ENCODE results near the gene ARMC6.

ARMC6 gene

DNA sequence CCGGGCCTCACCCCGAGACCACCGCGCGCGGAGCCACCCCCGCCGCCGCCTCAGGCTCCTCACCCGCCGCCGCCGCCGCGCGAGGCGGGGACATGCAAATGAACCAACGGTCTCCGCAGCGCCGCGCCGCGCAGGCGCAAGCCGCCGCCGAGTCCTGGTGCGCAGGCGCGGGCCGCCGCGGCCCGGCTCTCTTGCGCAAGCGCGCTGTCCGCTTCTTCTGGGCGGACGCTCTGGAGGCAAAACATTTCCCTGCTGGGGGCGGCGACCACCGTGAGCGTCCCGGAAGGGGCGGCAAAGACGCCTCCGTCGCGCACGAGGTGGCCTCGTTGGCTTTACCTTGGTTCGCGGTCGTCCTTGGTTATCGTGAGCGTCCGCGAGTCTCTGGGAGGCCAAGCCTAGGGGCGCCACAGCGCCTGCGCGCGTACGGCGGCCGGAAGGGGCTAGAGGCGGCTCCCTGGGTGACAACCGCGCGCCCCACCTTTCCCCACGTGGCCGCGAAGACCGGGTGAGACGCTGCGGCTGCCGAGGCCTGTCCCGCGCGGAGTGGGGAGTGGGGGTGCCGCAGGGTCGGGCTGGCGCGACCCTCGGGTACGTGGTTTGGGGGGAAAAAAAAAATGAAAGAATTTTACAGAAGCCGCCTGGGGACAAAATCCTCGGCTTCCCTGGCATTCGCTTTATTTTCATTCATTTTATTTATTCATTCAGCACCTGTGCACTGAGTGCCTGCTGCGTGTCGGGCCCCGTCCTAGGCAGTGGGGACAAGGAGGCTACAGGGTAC lies at the start of gene ARMC6, which contains the start of gene SUGP2:
ARMC6 (plus strand) TSS at position 178 of the 778 bp plus-strand sequence. CDS start 607 bp downstream, outside the sequence.
SUGP2 (minus strand) TSS at position 92 of the 778 bp plus-strand sequence. CDS start 2,446 bp downstream, outside the sequence.
- peak; percentile 96 for DNase-seq (ENCODE audit: low spot score)

DNA sequence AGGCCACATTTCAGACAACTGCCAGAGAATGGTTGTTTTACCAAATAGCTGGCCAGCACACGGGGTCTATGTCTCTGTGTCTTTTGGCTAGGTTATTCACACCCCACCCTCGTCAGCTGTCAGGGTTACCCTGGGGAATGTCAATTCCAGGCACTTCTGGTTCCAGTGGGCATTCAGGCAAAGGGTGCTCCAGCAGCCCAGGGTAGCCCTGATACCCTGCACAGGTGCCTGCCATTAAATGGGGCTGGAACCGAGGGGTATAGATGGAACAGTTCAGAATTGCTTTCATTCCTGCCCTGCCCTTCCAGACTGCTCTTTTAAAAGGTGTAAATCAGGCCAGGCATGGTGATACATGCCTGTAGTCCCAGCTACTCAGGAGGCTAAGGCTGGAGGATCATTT lies 49.2 kb upstream of the ARMC6 start:
- no peak for DNase-seq (ENCODE audit: low spot score)

DNA sequence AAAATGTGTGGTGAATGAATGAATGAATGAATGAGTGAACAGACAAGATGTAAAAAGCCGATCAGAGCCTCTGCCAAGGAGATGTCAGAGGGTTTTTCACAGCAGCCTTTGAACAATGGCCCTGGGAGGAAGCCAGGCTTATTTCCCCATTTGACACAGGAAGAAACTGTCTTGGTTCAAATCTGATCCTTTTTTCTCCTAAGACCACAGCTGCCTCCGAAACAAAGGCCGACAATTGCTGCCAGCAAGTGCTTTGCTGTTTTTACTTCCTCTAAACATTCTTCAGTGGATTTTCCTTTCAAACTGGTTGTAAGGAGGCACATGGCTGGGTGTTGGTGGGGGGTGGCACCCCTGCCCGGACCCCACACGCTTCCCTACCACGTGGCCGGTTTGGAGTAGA lies 48.1 kb upstream of the ARMC6 start:
- DNase-seq (ENCODE audit: low spot score) = peak; percentile 50

DNA sequence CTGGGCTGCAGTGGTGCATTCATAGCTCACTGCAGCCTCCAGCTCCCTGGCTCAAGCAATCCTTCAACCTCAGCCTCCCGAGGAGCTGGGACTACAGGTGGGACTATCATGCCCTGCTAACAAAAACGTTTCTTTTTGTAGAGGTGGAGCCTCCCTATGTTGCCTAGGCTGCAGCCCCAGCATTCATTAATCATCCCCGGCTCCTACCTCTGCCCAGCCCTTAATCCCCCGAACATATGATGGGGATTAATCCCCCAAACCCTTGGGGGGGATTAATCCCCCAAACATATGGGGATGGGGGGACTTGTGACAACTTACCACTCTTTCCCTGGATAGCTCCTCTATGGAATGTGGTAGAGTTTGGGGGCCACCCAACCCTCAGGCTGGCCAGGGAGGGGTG lies 45.9 kb upstream of the ARMC6 start:
- DNase-seq (ENCODE audit: low spot score) = no peak

DNA sequence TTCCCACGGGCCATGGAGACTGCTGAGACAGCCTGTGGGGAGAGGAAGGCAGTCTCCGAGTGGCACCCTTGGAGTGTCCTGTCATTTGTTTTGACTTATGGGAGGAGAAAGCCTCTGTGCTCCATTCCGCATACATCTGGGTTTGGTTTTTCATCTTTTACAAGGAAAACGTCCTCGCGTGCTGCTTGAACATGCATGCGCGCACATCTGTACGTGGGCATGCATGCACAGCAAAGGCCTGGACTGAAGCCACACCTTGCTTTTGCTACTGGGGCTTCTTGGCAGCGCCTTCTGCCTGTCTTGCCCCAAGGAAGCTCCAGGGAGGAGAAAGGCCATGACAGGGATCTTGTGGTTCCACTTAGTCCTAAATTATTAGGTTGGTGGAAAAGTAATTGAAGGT lies 44.1 kb upstream of the ARMC6 start:
- no peak for DNase-seq (ENCODE audit: low spot score)

DNA sequence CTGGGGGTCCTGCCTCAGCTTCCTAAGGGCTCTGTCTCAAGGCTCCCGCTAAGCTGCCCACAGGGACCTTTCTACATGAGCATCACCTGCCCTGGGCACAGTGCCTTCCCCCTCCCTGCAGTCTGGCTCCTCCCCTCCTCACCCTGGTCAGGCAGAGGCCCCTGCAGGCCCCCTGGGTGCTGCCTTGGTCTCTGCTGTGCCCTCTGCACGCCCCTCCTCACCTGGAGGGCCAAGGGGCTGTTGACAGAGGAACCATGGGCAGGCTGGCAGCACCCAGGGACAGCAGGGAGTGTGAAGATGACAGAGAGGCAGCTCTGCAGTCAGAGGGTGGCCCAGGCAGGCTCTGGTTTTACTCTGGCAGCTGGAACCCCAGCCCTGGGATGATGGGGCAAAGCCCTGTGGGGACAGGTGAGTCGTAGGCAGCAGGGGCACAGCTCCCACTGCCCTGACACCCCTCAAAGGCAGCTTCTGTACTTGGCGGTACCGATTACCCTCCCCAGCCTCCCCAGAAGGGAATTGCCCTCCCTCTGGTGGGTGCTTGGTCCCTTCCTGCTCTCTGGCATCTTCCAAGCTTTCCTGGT lies 43.2 kb upstream of the ARMC6 start:
- DNase-seq (ENCODE audit: low spot score) = no peak

DNA sequence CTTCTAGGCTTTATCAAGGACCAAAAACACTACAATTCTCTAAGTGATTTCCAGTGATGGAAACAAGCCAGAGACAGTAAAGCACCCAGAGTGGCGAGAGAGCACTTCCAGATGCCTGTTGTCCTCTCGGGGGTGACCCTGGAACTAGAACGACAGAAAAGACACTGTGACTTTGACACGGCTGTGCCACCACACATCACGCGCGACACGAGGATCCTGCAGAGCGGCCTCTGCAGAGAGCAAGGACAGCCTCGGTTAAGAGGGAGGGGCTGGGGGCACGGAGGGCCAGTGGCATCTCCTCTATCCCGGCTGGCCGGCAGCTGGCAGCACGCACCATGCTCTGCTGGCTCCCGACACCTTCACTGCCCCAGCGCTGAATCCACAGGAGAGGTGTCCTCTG lies 42.4 kb upstream of the ARMC6 start:
- no peak for DNase-seq (ENCODE audit: low spot score)

DNA sequence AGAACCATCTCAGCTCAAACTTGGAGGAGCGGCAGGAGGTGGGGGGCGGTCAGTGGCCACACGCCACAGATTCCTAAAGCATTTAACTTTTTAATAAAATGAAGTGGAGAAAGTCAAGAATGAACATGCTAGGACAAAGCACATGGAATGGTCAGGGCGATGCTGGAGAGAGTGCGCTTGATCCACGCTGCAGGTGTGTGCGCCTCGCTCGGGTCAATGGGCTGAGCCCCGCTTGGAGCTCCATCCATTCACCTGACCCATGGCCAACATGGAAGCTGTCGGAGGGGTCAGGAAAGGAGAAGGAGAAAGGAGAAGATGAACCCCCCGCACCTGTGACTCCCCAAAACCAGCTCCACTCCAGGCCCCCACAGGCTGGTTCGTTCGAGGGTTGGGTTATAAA lies 41.9 kb upstream of the ARMC6 start:
- no peak for DNase-seq (ENCODE audit: low spot score)

DNA sequence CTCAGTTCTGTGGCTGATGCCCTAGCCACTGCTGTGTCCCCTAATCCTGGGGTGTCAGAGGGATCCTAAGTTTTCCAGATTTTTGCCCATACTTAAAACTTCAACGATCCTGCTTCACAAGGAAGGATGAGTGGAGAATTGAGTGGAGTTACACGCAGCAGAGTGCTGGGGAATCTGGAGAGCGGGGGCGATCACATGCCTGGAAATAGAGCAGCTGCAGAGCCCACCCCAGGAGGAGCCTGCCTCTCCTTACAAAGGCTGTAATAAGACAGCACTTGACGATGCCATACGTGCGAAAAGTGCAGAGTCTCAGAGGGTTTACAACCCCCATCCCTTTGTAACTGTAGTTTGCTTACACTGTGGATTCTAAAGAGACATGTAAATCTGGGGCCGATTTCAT lies 40.7 kb upstream of the ARMC6 start:
- no peak for DNase-seq (ENCODE audit: low spot score)

DNA sequence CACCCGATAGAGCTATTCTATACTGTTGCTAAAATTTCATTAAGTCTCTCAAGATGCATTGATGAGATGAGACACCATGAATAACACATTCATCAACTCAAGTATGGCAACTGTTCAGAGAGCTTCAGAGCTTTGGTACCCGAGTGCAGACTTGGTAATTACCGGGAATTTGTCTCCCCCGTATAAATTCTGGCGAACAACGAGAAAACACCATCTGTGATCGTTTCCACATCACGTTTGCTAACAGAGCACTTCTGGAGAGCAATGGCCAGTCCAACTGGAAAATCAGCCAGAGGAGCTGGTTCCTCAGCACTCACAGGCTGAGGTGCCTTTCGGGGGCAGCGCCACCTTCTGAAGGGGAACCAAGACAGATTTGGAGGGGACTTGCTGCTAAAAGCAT lies 40.3 kb upstream of the ARMC6 start:
- no peak for DNase-seq (ENCODE audit: low spot score)

DNA sequence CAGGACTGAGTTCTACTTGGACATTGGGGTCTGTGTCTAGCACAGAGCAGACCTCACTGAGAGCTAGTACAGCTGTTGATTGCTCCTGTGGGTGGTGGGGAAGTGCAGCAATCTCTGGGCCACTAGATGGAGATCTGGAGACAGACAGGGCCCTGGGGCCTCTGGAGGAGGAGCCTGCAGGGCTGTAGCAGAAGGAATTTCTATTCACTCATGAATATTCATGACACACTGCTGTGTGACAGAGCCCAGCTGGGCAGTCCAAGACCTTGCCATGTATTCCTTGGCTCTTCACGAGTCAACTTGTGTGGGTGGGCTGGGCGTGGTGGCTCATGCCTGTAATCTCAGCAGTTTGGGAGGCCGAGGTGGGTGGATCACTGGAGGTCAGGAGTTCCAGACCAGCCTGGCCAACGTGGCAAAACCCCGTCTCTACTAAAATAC lies 37.6 kb upstream of the ARMC6 start:
- DNase-seq (ENCODE audit: low spot score) = peak; percentile 75

DNA sequence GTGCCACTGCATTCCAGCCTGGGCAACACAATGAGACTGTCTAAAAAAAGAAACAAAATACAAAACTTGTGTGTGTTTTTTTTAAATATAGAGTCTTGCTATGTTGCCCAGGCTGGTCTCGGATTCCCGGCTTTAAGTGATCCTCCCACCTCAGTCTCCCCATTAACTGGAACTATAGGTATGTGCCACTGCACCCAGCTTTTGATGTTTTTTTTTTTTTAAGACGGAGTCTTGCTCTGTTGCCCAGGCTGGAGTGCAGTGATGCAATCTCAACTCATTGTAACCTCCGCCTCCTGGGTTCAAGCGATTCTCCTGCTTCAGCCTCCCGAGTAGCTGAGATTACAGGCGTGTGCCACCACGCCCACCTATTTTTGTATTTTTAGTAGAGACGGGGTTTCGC lies 37.1 kb upstream of the ARMC6 start:
- DNase-seq (ENCODE audit: low spot score) = no peak

DNA sequence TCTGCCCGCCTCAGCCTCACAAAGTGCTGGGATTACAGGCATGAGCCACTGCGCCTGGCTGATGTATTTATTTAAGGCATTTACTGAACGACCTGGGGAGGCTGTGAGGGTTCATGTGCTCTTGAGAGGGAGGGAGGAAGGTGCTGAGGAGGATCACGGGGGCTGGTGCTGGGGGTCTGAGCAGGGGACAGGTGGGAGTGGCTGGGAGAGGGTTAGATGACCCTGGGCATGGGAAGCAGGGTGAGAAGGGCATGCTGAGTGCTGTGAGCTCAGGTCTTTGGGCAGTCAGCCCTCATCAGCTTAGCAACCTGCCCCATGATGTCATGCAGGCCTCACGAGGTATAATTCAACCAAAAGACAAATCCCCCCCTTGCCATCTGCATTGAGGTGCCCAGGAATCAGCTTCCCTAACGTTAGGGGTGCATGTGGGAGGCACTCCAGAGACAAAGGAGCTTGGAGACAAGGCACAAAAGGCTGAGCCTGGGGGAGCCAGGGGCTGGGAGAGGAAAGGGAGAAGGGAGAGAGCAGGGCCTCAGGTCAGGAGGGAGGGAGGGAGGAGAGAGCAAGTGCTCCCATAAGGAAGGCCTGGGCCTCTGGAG lies 36.5 kb upstream of the ARMC6 start:
- DNase-seq (ENCODE audit: low spot score) = no peak

DNA sequence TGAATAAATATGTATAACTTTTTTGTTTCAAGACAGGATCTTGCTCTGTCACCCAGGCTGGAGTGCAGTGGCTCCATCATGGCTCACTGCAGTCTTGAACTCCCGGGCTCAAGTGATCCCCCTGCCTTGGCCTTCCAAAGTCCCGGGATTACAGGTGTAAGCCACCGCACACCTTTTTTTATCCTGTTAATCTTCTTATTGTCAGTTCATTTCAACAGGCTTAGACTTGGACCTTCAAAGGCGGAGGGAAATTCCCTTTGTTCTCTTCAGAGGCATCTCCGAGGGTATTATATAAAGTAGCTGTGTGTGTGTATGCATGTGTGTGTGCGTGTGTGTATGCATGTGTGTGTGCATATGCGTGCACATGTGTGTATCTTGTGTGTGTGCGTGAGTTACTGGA lies 35.1 kb upstream of the ARMC6 start:
- DNase-seq (ENCODE audit: low spot score) = no peak

DNA sequence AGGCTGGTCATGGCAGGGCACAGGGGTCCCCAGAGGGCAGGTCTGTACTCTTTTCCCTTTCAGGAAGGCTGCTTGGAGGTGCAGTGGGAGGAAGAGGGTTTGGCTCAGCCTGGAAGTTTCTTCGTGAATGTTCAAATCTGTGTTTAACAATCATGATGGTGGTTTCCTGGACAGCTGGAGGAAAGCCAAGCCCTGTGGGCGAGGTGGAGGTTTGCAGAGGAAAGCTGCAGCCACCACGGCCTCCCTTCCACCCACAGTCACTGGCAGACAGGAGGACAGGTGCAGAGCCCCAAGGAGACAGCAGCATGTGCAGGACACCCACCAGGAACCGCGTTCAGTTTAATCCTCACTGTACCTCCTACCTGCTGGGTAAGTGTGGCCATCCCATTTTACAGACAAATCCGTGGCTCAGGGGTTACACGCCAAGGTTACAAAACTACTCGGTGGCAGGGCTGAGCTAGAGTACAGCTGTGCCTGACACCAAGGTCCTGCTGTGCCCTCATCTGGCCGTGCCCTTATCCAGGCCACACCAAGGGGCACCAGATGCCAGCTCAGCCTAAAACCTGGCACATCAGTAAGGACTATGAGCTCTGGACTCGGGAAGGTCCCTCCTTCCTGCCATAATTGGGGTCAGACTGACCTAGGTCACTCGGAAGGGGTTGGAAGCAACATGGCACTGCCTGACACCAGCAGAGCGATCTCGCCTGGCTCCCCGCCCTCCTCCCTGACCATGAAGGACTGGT lies 34.2 kb upstream of the ARMC6 start:
- peak; percentile 7 for DNase-seq (ENCODE audit: low spot score)

DNA sequence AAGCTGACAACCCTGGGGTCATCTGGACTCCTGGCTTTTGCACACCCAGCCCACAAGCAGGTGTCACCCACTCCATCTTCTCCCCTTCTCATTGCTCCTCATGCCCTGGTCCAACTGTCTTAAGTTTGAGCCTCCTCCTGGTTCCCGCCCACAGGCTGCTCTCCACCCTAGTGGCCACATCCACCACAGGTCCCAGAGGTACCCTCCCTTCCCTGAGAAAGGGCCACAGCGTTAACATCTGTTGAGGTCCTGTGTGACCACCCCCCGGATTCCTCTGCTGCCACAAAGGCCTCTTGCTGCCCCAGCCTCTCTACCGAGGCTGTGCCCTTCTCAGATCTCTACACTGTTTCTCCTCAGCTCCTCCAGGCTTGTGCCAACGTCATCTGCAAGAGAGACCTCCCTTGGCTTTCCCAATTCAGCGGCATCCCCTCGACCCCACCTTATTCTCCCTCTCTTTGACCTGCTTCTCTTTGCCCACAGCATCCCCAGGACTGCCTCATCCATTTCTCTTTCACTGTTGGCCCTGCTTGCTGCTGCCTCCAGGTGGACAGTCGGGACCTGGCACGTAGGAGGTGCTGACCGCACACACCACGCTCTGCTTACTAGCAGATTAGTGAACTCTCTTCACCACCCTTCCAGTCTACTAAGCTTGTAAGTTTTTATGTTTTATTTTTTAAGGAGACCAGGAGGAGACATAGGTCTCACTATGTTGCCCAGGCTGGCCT lies 33.3 kb upstream of the ARMC6 start:
- peak; percentile 7 for DNase-seq (ENCODE audit: low spot score)

DNA sequence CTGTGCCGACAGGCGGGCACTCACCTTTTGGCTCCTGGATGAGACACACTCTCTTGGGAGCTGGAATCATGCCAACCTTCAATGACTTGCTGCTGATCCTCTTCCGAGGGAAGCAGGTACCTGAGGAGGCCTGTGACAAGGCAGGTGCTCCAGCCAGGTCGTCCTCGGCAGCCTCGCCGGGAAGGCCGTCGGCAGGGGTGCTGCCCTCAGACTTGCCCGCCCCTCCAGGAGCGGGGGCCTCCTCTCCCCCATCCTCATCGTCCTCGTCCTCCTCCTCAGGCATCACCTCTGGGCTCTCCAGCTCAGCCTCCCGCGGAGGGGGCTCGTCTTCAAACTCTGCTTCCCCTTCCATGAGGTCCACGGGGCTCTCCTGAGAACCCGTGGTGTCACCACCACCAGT lies 29.3 kb upstream of the ARMC6 start:
- no peak for DNase-seq (ENCODE audit: low spot score)

DNA sequence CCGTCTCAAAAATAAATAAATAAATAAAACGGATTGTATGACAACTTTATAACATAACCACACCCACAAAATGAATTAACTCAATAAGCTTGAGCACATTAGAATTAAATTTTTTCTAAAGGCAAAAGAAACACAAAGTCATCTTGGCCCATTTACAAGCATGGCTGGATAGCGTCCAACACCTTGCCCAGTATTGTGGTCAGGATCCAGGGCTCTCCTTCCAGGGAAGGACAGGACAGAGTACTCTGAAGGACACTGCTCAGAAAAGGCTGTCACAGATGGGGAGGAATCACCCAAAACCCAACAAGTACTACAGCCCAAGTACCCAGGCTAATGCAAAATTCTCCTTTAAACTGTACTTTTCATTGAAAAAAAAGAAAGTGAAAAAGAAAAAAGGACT lies 27.2 kb upstream of the ARMC6 start:
- no peak for DNase-seq (ENCODE audit: low spot score)

DNA sequence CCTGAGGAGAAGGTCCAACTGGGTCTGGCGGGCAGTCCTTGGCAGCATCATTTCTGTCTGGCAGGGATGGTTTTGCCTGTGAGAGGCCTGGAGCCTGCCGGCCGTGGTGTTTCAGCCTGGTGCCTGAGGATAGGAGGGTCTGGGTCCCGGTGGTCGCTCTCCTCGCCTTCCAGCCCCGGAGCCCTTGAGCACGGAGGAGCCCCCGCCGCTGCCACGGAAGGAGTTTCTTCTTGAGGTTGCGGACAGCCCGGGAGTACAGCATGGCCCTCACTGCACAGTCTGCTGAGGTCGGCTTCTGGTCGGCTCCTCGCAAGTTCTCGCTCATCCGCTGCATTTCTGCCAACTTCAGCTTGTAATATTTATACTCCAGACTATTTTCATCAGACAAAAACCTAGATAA lies 23.5 kb upstream of the ARMC6 start:
- no peak for DNase-seq (ENCODE audit: low spot score)

DNA sequence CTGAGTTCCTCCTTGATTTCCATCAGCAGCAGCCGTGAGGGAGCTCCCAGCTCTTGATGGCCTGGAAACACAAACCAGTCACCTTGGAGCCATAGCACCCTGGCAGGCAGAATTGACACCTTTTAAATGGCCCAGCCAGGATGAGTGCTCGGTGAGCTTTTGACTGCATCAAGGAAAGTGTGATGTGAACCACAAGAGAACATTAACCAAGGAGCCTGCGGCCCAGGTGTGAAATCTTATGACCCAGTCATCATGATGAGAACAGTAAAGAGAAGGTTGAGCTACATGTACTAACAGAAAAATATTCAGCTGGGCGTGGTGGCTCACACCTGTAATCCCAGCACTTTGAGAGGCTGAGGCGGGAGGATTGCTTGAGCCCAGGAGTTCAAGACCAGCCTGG lies 22.9 kb upstream of the ARMC6 start:
- no peak for DNase-seq (ENCODE audit: low spot score)

DNA sequence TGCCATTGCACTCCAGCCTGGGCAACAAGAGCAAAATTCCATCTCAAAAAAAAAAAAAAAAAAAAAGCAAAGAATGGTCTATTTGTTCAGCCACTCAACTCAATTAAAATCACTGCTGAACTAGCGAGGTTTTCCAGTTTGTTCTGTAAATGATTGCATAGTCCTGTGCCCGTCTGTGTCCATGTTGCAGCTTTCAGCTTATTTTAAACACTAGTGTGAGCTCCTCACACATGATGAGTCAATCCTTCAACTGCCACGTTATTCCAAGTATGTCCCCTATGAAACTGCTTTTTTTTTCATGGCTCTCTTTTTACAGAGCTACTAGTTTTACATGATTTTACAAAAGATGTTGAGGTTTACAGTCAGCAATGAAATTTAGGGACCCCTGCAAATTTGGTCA lies 12.3 kb upstream of the ARMC6 start:
- DNase-seq (ENCODE audit: low spot score) = no peak

DNA sequence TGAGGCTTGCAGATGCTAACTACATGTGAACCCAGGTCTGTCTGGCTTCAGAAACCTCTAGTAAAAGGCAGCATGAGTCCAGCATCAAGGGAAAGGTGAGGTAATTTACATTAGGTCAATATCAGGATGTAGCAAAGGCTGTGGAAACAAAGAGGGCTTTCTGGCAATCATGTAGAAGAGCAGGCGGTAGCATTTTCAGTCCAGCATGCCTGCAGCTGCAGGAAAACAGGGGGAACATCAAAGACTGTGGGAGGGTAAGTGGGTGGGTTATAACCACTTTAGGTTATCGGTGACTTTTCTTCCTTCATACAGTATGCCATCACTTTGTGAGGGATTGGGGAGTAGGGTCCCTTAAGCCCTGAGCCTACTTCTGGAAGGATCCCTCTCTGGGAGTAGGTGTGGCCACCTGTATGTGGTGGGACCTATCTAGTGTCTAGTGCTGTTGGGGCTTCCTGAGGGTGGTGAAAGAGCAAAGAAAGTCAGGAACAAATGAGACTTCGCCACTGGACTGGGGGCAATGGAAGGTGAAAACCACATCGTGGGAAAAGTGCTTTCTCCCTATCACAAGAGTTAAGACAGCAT lies 10.9 kb upstream of the ARMC6 start:
- no peak for DNase-seq (ENCODE audit: low spot score)
